ENCODE measurements around the gene GPR37L1.

GPR37L1 gene

DNA sequence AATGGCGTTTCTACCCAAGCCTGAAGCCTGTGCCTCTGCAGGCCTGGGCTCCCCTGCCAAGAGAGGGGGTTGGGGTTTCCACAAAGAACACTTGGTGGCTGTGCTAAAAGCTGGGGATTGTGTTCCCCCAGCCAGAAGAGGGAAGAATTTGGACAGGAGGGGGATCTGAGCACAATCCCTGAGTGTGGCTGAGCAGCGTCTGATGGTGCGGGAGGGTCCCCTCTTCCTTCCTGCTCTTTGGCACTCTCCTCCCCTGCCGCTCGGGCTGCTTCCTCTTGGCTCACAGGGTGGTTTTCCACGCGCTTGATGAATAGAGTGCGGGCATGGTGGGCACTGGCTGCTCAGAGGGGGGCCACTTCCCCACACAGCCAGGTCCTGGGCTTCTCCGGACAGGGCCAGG is 3.7 kb downstream of the GPR37L1 start:
- TF ChIP-seq, protein P1, sequence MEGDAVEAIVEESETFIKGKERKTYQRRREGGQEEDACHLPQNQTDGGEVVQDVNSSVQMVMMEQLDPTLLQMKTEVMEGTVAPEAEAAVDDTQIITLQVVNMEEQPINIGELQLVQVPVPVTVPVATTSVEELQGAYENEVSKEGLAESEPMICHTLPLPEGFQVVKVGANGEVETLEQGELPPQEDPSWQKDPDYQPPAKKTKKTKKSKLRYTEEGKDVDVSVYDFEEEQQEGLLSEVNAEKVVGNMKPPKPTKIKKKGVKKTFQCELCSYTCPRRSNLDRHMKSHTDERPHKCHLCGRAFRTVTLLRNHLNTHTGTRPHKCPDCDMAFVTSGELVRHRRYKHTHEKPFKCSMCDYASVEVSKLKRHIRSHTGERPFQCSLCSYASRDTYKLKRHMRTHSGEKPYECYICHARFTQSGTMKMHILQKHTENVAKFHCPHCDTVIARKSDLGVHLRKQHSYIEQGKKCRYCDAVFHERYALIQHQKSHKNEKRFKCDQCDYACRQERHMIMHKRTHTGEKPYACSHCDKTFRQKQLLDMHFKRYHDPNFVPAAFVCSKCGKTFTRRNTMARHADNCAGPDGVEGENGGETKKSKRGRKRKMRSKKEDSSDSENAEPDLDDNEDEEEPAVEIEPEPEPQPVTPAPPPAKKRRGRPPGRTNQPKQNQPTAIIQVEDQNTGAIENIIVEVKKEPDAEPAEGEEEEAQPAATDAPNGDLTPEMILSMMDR (IDR thresholded peaks at IDR 0.05; ENCODE audit: borderline replicate concordance, control extremely low read depth, extremely low read depth, insufficient read depth, missing control alignments) = no peak
- in situ Hi-C loops (cut with MboI; ENCODE audit: low sequenced_read_pairs, unreplicated experiment) = no loop called here
- no peak for DNase-seq (ENCODE audit: low spot score)

GRCh38 chr1:202127061-202127460 is 4.3 kb downstream of the GPR37L1 start:
- in situ Hi-C loops (cut with MboI; ENCODE audit: low sequenced_read_pairs, unreplicated experiment) = no loop called here
- TF ChIP-seq, protein P1 (IDR thresholded peaks at IDR 0.05; ENCODE audit: borderline replicate concordance, control extremely low read depth, extremely low read depth, insufficient read depth, missing control alignments) = no peak
- DNase-seq (ENCODE audit: low spot score) = no peak

GRCh38 chr1:202127836-202128622 is 5.3 kb downstream of the GPR37L1 start:
- DNase-seq (ENCODE audit: low spot score) = no peak
- in situ Hi-C loops (cut with MboI; ENCODE audit: low sequenced_read_pairs, unreplicated experiment) = no loop called here
- TF ChIP-seq, protein P1 (IDR thresholded peaks at IDR 0.05; ENCODE audit: borderline replicate concordance, control extremely low read depth, extremely low read depth, insufficient read depth, missing control alignments) = no peak

DNA sequence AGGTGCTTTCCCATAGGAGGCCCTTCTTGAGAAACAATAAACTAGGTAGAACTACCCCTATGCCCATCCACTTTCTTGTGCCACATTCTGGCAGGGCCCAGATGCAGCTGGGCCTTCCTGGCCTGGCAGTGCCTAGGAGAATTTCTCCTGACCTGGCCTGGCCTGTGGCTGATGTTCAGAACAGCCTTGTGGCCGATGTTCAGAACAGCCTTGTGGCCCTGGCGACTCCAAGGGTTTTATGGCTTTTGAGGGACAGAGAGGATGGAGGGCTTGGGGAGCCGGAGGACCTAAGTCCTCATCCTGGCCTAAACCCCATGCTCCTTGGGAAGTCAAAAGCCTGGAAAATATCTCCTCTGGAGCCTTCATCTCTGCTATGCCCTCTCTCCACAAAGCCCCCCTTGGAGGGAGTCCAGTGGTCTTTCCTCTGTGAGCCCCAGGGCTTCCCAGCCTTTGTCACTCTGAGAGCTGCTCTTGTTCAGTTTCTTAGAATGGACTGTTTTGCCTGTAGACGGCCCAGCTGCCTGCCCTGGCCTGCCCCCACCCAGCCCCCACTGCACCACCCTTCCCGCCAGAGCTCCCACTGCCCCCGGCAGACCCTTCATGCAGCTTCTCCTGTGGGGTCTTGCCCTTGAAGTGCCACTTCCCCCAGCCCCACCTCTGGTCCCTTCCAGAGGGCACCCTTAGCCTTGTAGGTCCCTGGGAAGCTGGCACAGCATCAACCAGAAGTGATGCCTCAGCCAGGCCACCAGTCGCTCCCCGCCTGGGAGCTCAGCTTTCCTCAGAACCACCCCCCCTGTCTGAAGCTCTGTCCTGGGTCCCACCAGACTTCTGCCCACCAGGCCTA is 7.0 kb downstream of the GPR37L1 start:
- DNase-seq (ENCODE audit: low spot score) = no peak
- in situ Hi-C loops (cut with MboI; ENCODE audit: low sequenced_read_pairs, unreplicated experiment) = no loop called here
- TF ChIP-seq, protein P1 (IDR thresholded peaks at IDR 0.05; ENCODE audit: borderline replicate concordance, control extremely low read depth, extremely low read depth, insufficient read depth, missing control alignments) = no peak

GRCh38 chr1:202130297-202130721 is 7.6 kb downstream of the GPR37L1 start:
- in situ Hi-C loops (cut with MboI; ENCODE audit: low sequenced_read_pairs, unreplicated experiment) = no loop called here
- TF ChIP-seq, protein P1 (IDR thresholded peaks at IDR 0.05; ENCODE audit: borderline replicate concordance, control extremely low read depth, extremely low read depth, insufficient read depth, missing control alignments) = no peak
- DNase-seq (ENCODE audit: low spot score) = no peak

GRCh38 chr1:202130816-202131522 is 8.3 kb downstream of the GPR37L1 start:
- DNase-seq (ENCODE audit: low spot score) = no peak
- in situ Hi-C loops (cut with MboI; ENCODE audit: low sequenced_read_pairs, unreplicated experiment) = no loop called here
- TF ChIP-seq, protein P1 (IDR thresholded peaks at IDR 0.05; ENCODE audit: borderline replicate concordance, control extremely low read depth, extremely low read depth, insufficient read depth, missing control alignments) = no peak

Data from GM13976 (cell line).